ENCODE results near the gene TTC12. TPM values are rescaled to one million over a fixed set of nuclear protein-coding genes. Genes with fewer than 3 reads are reported as not detected.

The TTC12 gene
- total and polyA plus RNA-seq, 10 of the 15 experiments (the other 5 are each of a cell fraction or from before 2014, with no cell fraction given) = 3.7 to 14.0 (median 8.1) TPM

- no peak for TF ChIP-seq IRF3 (IDR thresholded peaks at IDR 0.05)
- no peak for TF ChIP-seq HDGF (IDR thresholded peaks at IDR 0.05)
- TF ChIP-seq NR2F1 (conservative IDR thresholded peaks at IDR 0.05) = no peak
- no peak for TF ChIP-seq SPI1 (IDR thresholded peaks at IDR 0.05; ENCODE audit: borderline replicate concordance, insufficient read depth, low read depth, low read length)
- no peak for TF ChIP-seq SMC3 (IDR thresholded peaks at IDR 0.05; ENCODE audit: borderline replicate concordance, low read length)
- TF ChIP-seq ESRRA (IDR thresholded peaks at IDR 0.05; ENCODE audit: low read length) = no peak
- TF ChIP-seq MXI1 (IDR thresholded peaks at IDR 0.05; ENCODE audit: low read depth, low read length) = no peak
- no peak for TF ChIP-seq EED (IDR thresholded peaks at IDR 0.05; ENCODE audit: low read depth)
Observed at GRCh38 chr11:113279591-113279990, 34.8 kb upstream of the TTC12 start (continued).

DNA sequence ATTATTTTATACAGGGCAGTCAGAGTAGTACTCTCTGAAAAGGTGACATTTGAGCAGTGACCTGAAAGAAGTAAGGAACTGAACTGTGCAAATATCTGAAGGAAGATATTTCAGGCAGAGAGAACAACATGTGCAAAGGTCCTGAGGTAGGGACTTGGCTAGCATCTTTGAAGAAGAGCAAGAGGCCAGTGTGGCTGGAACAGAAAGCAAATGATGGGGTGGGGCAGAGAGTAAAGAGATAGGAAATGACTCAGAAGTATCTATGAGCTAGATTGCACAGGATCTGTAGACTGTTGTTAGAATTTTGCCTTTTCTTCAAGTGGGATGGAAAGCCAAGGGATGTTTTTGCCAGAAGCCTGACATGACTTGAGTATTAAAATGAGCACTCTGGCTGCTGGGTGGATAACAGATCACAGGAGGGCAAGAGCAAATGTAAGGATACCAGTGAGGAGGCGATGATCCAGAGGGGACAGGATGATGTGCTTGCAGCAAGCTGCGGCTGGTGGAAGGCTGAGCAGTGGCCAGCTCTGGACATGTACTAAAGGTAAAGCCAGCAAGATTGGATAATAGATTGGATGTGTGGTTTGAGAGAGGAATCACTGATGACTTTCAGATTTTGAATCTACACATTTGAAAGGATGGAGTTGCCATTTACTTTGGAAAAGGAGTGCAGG, 33.2 kb upstream of the TTC12 start:
- H3K4me1 ChIP-seq (ENCODE audit: control insufficient read depth, insufficient read depth, low read length) = no peaks in the 10 kb centered on the region
- ATAC-seq (no peak), FAIRE-seq (no peak), DNase-seq (ENCODE audit: low read depth, low spot score) (no peak)
- H3K27ac ChIP-seq (ENCODE audit: control insufficient read depth, insufficient read depth) = no peak overlapping the region
- H3K36me3 ChIP-seq (ENCODE audit: control insufficient read depth in 2 of 2, insufficient read depth in 2 of 2, low read length in 1 of 2) = no peaks in the 10 kb centered on the region
- H3K9me3 ChIP-seq (replicated peaks; ENCODE audit: control insufficient read depth, insufficient read depth, low read length) = no peaks in the 10 kb centered on the region
- no peak overlapping the region for H3K4me2 ChIP-seq (ENCODE audit: control insufficient read depth, insufficient read depth)
- TF ChIP-seq SIX5 (IDR thresholded peaks at IDR 0.05; ENCODE audit: low read depth, low read length, severe bottlenecking) (no peak), STAT3 (IDR thresholded peaks at IDR 0.05; ENCODE audit: low read depth, low read length) (no peak), TARDBP (IDR thresholded peaks at IDR 0.05; ENCODE audit: borderline replicate concordance) (no peak), TCF3 (IDR thresholded peaks at IDR 0.05; ENCODE audit: borderline replicate concordance, insufficient read depth, low read depth, low read length) (no peak), CREM (IDR thresholded peaks at IDR 0.05; ENCODE audit: low read depth) (no peak), PBX3 (IDR thresholded peaks at IDR 0.05; ENCODE audit: insufficient replicate concordance, low read depth, low read length) (no peak), GABPA (IDR thresholded peaks at IDR 0.05; ENCODE audit: low read depth) (no peak)
- H4K20me1 ChIP-seq (ENCODE audit: control insufficient read depth, insufficient read depth) = no peaks in the 10 kb centered on the region
- ChIA-PET POLR2A (no interaction called here), SMC1A (ENCODE audit: uncharacterized antibody, unreplicated experiment) (interaction anchor here (0.6 kb wide), 1 partner anchor 305 kb away, joined by 3 read pairs; no protein-coding TSS in a partner anchor), RAD21 (ENCODE audit: unreplicated experiment) (no interaction called here), CTCF (interaction anchor here (0.8 to 1.1 kb wide), 2 partner anchors 9 to 17 kb away, joined by 3 to 4 read pairs; no protein-coding TSS in a partner anchor)
- H3K79me2 ChIP-seq (ENCODE audit: control insufficient read depth, insufficient read depth, low read length) = no peaks in the 10 kb centered on the region
- in situ Hi-C loops (cut with MboI) = loop anchor here (10.0 kb wide), 1 partner anchor 1056 kb away; the partner anchor contains the start of gene PTS
- no peak overlapping the region for H3K9ac ChIP-seq (ENCODE audit: control insufficient read depth, insufficient read depth, low read length)
- no peak overlapping the region for H3K4me3 ChIP-seq
- intact Hi-C loops (cut with micrococcal nuclease; ENCODE audit: unreplicated experiment) = no loop called here
- no peaks in the 10 kb centered on the region for H3K27me3 ChIP-seq (replicated peaks in 1 of 2; ENCODE audit: control insufficient read depth in 2 of 2, insufficient read depth in 2 of 2, low read length in 1 of 2)
- 41% methylated on average over 2 of the region's 2 CpGs for WGBS (ENCODE audit: insufficient coverage, insufficient replicate concordance, low lambda C conversion rate, missing lambda C conversion rate)
- BruUV-seq (replicated peaks) = no TSS peak
- no peak overlapping the region for H2AFZ ChIP-seq (ENCODE audit: control insufficient read depth, low read depth, low read length)
